Measurements from ENCODE around the gene NEU4. TPM values are rescaled to one million over a fixed set of nuclear protein-coding genes. Genes with fewer than 3 reads are reported as not detected.
"Not testable (repeated sequence)": the region's sequence is repeated elsewhere in the genome, so short reads cannot be mapped to it uniquely, and the experiment has no call there.

The NEU4 gene
- total RNA-seq, 1 experiment from 2014 or later = not detected

- Mint-ChIP-seq H3K27ac (ENCODE audit: low read depth, unreplicated experiment) (no peak overlapping the region), H3K9me3 (ENCODE audit: unreplicated experiment) (peaks cover 20% of the 10 kb centered on the region), H3K36me3 (ENCODE audit: insufficient read depth, unreplicated experiment) (peaks cover 12% of the 10 kb centered on the region), H3K4me1 (ENCODE audit: insufficient read depth, unreplicated experiment) (no peaks in the 10 kb centered on the region), H3K27me3 (ENCODE audit: insufficient read depth, unreplicated experiment) (peaks cover 40% of the 10 kb centered on the region), H3K4me3 (ENCODE audit: unreplicated experiment) (no peak overlapping the region)
- no peak for TF ChIP-seq CTCF (IDR thresholded peaks at IDR 0.05; ENCODE audit: unreplicated experiment)
- ChIA-PET POLR2A (interaction anchor here (1.2 kb wide), 1 partner anchor 681 kb away, joined by 3 read pairs; no protein-coding TSS in a partner anchor), CTCF (no interaction called here)
- BruUV-seq (replicated peaks) = no TSS peak
- DNase-seq (ENCODE audit: unreplicated experiment) = no peak
- intact Hi-C loops (cut with micrococcal nuclease) = no loop called here
These were observed 18.4 kb downstream of the NEU4 start for GRCh38 chr2:241827394-241827793.

DNA sequence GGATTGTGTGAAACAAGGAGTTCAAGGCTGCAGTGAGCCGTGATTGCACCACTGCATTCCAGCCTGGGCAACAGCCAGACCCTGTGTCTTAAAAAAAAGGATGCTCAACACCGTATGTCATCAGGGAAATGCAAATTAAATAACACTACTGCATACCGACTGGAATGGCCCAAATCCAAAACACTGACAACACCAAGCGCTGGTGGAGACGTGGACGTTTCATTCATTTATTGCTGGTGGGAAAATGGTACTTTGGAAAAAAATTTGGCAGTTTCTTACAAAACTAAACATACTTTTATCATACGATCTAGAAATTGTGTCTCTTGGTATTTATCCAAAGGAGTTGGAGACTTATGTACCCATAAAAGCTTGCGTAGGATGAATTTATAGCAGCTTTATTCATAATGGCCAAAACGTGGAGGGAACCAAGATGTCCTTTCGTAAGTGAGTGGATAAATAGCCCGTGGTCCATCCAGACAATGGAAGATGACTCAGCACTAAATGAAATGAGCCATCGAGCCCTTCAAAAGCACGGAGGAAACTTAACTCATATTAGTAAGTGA is 24.2 kb downstream of the NEU4 start:
- Mint-ChIP-seq H3K36me3 (ENCODE audit: insufficient read depth, unreplicated experiment) (peaks cover 3% of the 10 kb centered on the region), H3K27me3 (ENCODE audit: insufficient read depth, unreplicated experiment) (peaks cover 48% of the 10 kb centered on the region), H3K4me1 (ENCODE audit: insufficient read depth, unreplicated experiment) (no peaks in the 10 kb centered on the region), H3K4me3 (ENCODE audit: unreplicated experiment) (no peak overlapping the region), H3K9me3 (ENCODE audit: unreplicated experiment) (peaks cover 5% of the 10 kb centered on the region), H3K27ac (ENCODE audit: low read depth, unreplicated experiment) (no peak overlapping the region)
- peak; percentile 73 for DNase-seq (ENCODE audit: unreplicated experiment)
- intact Hi-C loops (cut with micrococcal nuclease) = no loop called here
- ChIA-PET CTCF (interaction anchor here (0.7 kb wide), 1 partner anchor 10 kb away, joined by 3 read pairs; no protein-coding TSS in a partner anchor), POLR2A (interaction anchor here (0.6 kb wide), 1 partner anchor 34 kb away, joined by 3 read pairs; no protein-coding TSS in a partner anchor)
- BruUV-seq (replicated peaks) = no TSS peak
- no peak for TF ChIP-seq CTCF (IDR thresholded peaks at IDR 0.05; ENCODE audit: unreplicated experiment)

DNA sequence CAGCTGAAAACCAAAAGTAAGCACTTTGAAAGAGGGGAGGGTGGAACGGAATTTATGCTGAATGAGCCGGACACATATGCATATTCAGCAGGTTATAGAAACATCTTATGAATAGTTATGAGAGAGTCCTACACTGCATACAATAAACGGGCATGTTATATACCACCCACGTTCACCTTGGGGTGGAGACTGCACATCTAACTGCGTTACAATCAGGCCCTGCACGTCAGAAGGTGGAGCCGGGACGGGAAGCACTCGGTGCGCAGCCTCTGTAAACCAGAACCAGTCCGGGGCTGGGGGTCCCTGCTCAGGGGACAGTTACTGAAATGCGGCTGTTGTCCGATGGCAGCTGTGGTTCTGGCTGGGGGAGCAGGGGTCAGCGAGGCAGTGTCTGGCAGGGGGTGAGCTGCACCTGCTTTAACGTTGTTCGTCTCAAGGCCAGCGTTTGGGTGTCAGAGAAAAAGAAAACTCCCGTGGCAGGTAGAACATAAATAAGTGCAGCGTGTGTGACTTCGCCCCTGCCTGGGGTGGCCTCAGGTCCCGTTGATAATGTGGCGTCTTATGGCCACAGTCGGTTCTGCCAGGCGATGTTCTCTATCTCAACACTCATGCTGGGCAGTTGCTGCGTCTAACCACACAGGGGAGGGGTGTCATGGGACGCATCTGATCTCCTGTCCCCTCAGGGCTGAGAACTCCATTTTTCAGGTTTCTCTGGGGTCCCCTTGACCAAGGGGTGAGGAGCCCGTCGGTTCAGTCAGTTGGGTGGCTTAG is 24.9 kb downstream of the NEU4 start:
- H3K4me3 Mint-ChIP-seq (ENCODE audit: unreplicated experiment); DNase-seq (ENCODE audit: unreplicated experiment); intact Hi-C loops (cut with micrococcal nuclease); H3K27ac Mint-ChIP-seq (ENCODE audit: low read depth, unreplicated experiment); H3K9me3 Mint-ChIP-seq (ENCODE audit: unreplicated experiment); H3K4me1 Mint-ChIP-seq (ENCODE audit: insufficient read depth, unreplicated experiment); BruUV-seq (replicated peaks); H3K36me3 Mint-ChIP-seq (ENCODE audit: insufficient read depth, unreplicated experiment): not testable (repeated sequence)
- POLR2A ChIA-PET = interaction anchor here (0.6 kb wide), 1 partner anchor 33 kb away, joined by 3 read pairs; no protein-coding TSS in a partner anchor
- CTCF ChIA-PET = interaction anchor here (0.7 to 1.7 kb wide), 2 partner anchors 9 to 45 kb away, joined by 3 read pairs; no protein-coding TSS in a partner anchor
- peaks cover 55% of the 10 kb centered on the region for H3K27me3 Mint-ChIP-seq (ENCODE audit: insufficient read depth, unreplicated experiment)

DNA sequence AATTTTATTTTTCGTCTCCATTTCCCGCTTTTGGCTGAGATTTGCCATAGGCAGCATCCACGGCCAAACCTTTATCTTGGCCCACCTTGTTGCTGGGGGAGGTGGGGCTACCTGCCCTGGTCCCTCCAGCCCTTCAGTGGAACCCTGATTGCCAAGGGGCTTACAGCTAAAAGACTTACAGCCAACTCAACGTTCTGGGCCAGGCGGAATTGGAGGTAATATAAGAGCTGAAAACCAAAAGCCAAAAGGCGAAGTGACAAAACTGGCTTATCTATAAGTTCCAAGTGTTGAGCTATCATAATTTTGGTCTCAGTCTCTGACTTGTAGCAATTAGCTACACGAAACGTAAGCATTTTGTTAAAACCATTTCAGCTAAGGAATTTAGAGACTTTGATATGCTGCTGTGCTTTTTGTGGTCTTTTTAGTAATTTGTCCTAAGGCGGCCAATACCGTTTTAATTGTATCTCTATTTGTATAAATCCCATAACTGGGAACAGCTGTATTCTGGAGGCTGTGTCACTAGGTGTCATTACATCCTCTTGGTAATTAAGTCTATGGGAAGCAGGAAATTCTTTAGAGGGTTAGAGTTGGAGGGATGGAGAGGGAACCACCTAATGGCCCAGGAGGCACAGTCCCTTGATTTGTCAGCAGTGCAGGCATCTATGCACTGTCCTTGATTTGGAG is 25.7 kb downstream of the NEU4 start:
- Mint-ChIP-seq H3K36me3 (ENCODE audit: insufficient read depth, unreplicated experiment) (no peaks in the 10 kb centered on the region), H3K27me3 (ENCODE audit: insufficient read depth, unreplicated experiment) (peaks cover 63% of the 10 kb centered on the region), H3K27ac (ENCODE audit: low read depth, unreplicated experiment) (no peak overlapping the region), H3K4me1 (ENCODE audit: insufficient read depth, unreplicated experiment) (no peaks in the 10 kb centered on the region), H3K9me3 (ENCODE audit: unreplicated experiment) (peaks cover 5% of the 10 kb centered on the region), H3K4me3 (ENCODE audit: unreplicated experiment) (no peak overlapping the region)
- no peak for TF ChIP-seq CTCF (IDR thresholded peaks at IDR 0.05; ENCODE audit: unreplicated experiment)
- CTCF ChIA-PET = interaction anchor here (0.8 to 1.7 kb wide), 2 partner anchors 10 to 44 kb away, joined by 3 read pairs; no protein-coding TSS in a partner anchor
- no peak for DNase-seq (ENCODE audit: unreplicated experiment)
- POLR2A ChIA-PET = no interaction called here
- no TSS peak for BruUV-seq (replicated peaks)
- intact Hi-C loops (cut with micrococcal nuclease) = no loop called here
